Retinal pigment epithelial cell (primary cell): Measurements from ENCODE around the gene LIMK1.

Experiments used
- DNase-seq: peaks from one replicate; pipeline ENCODE4 v3.0.0-alpha.2; 2010; ENCODE audit warnings: low read depth
- H3K4me3 ChIP-seq: 2 replicates; pipeline ENCODE4 v1.5.1; 2011; ENCODE audit warnings: mild to moderate bottlenecking, low read length, control low read depth, moderate library complexity
- TF ChIP-seq, protein P1 (sequence below): conservative IDR thresholded peaks from 2 replicates; pipeline ENCODE4 v1.5.1; 2011; ENCODE audit warnings: low read depth, low read length, control low read depth, inconsistent platforms

The LIMK1 gene

DNA sequence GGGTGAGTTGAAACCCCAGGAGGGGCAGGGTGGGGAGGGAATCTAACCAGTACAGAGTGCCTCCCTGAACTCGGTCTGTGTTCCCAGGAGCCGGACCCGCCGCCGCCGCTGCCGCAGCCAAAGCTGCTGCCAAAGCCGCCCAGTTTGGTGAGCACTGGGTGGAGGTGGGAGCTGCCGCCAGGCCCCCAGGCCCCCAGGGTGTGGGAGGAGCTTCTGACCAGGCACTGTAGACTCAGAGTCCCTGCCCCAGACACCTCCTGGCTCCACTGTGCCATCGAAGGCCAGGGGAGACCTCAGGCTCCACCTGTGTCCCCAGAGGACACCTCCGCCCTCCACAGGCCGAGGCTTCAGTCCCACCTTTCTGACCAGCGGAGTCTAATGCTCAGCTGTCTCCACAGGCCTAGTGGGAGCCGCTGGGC is 20.4 kb upstream of the LIMK1 start:
- TF ChIP-seq, protein P1, sequence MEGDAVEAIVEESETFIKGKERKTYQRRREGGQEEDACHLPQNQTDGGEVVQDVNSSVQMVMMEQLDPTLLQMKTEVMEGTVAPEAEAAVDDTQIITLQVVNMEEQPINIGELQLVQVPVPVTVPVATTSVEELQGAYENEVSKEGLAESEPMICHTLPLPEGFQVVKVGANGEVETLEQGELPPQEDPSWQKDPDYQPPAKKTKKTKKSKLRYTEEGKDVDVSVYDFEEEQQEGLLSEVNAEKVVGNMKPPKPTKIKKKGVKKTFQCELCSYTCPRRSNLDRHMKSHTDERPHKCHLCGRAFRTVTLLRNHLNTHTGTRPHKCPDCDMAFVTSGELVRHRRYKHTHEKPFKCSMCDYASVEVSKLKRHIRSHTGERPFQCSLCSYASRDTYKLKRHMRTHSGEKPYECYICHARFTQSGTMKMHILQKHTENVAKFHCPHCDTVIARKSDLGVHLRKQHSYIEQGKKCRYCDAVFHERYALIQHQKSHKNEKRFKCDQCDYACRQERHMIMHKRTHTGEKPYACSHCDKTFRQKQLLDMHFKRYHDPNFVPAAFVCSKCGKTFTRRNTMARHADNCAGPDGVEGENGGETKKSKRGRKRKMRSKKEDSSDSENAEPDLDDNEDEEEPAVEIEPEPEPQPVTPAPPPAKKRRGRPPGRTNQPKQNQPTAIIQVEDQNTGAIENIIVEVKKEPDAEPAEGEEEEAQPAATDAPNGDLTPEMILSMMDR = no peak
- no peak for DNase-seq
- H3K4me3 ChIP-seq = no peak overlapping the region

DNA sequence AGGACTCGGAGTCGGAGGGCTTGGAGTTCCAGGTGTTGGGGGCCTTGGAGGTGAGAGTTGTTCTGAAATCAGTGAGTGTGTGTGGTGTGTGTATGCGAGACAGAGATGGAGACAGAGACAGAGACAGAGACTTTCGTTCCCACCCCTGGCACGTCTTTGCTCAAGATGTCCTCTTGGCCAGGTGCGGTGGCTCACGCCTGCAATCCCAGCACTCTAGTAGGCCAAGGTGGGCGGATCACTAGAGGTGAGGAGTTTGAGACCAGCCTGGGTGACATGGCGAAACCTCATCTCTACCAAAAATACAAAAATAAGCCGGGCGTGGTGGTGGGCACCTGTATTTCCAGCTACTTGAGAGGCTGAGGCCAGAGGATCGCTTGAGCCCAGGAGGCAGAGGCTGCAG is 20.0 kb upstream of the LIMK1 start:
- H3K4me3 ChIP-seq = no peak overlapping the region
- no peak for DNase-seq
- TF ChIP-seq, protein P1 = no peak

DNA sequence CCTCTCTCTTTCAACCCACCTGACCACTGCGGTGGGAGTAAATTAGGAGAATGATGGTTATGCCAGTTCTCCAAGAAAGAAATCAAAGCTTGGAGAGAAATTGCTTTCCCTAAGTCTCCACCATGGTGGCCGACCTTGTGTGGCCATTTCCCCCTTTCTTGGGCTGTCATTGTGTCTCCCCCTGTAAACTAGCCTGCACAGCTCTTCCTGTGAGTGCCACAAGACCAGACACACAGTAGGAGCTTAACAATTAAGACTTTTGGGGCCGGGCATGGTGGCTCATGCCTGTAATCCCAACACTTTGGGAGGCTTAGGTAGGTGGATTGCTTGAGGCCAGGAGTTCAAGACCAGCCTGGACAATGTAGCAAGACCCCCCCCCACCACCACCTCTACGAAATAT is 18.9 kb upstream of the LIMK1 start:
- TF ChIP-seq, protein P1 = no peak
- DNase-seq = no peak
- no peak overlapping the region for H3K4me3 ChIP-seq

DNA sequence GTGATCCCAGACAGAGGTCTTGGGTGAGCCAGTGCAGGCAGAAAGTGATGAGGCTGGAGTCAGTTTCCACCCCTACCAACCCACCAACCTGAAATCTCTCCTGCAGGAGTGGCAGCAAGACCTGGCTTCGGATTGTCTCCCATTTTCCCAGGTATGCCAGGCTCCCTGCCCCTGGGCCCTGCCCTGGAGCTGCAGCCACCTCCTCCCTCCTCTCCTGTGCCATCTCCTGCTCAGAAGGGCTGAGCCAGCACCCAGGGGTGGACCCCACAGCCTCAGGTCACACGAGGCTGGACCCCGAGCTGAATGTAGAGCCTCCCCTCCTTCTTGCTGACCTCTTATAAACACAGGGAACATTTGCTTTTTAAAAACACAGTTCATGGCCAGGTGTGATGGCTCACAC is 17.0 kb upstream of the LIMK1 start:
- TF ChIP-seq, protein P1 = no peak

DNA sequence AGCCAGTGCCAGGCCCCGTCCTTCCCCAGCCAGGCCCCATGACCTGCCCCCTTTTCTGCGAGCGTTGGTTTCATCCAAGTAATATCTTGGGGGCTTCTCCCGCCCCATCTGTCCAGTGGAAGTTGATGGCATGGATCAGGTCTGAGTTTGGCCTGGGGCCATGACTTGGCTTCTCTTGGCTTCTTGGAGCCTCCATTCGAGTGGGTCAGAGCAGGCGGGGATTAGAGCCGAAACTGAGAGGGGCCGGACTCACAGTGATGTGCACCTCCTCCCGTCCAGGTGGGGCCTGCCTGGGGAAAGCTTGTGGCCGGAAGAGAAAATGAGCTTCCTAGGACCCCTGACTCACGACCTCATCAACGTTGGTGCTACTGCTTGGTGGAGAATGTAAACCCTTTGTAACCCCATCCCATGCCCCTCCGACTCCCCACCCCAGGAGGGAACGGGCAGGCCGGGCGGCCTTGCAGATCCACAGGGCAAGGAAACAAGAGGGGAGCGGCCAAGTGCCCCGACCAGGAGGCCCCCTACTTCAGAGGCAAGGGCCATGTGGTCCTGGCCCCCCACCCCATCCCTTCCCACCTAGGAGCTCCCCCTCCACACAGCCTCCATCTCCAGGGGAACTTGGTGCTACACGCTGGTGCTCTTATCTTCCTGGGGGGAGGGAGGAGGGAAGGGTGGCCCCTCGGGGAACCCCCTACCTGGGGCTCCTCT is 15.1 kb upstream of the LIMK1 start:
- TF ChIP-seq, protein P1 = no peak
- no peak for DNase-seq
- H3K4me3 ChIP-seq = no peak overlapping the region

More for the DNA sequence above, 17.0 kb upstream of the LIMK1 start:
- no peak overlapping the region for H3K4me3 ChIP-seq
- DNase-seq = no peak

DNA sequence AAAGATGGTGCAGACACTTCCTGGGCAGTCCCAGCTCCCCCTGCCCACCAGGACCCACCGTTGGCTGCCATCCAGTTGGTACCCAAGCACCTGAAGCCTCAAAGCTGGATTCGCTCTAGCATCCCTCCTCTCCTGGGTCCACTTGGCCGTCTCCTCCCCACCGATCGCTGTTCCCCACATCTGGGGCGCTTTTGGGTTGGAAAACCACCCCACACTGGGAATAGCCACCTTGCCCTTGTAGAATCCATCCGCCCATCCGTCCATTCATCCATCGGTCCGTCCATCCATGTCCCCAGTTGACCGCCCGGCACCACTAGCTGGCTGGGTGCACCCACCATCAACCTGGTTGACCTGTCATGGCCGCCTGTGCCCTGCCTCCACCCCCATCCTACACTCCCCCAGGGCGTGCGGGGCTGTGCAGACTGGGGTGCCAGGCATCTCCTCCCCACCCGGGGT is 14.5 kb upstream of the LIMK1 start:
- no peak for DNase-seq
- TF ChIP-seq, protein P1 = no peak
- no peak overlapping the region for H3K4me3 ChIP-seq
